T-helper 22 cell (primary cell): ENCODE measurements around the gene WDR20.
"Not testable (repeated sequence)": the region's sequence is repeated elsewhere in the genome, so short reads cannot be mapped to it uniquely, and the experiment has no call there.

Experiments used
- DNase-seq: peaks from one replicate; pipeline ENCODE4 v3.0.0-alpha.2; 2020; ENCODE audit warnings: low read depth

The WDR20 gene

GRCh38 chr14:102134021-102134420 is 5.7 kb upstream of the WDR20 start:
- not testable (repeated sequence) for DNase-seq

- not testable (repeated sequence) for DNase-seq
These were observed 5.0 kb upstream of the WDR20 start for GRCh38 chr14:102134719-102135118.

- not testable (repeated sequence) for DNase-seq
These were observed 4.2 kb upstream of the WDR20 start for GRCh38 chr14:102135456-102135855.

GRCh38 chr14:102138535-102138934 is 1.2 kb upstream of the WDR20 start:
- no peak for DNase-seq

GRCh38 chr14:102138961-102139285 is 774 bp upstream of the WDR20 start:
- DNase-seq: no peak

- DNase-seq: no peak
These were observed 491 bp downstream of the WDR20 start for GRCh38 chr14:102140027-102140749.

- DNase-seq: no peak
These were observed 1.1 kb downstream of the WDR20 start for GRCh38 chr14:102140750-102141145.

- DNase-seq: no peak
These were observed 2.1 kb downstream of the WDR20 start for GRCh38 chr14:102141797-102142196.

- no peak for DNase-seq
These were observed 5.2 kb downstream of the WDR20 start for GRCh38 chr14:102144914-102145313.

- DNase-seq: no peak
These were observed 5.7 kb downstream of the WDR20 start for GRCh38 chr14:102145395-102145794.

- DNase-seq: no peak
These were observed 6.7 kb downstream of the WDR20 start for GRCh38 chr14:102146423-102146822.

GRCh38 chr14:102150083-102150482 is 10.4 kb downstream of the WDR20 start:
- no peak for DNase-seq

- DNase-seq: no peak
These were observed 11.0 kb downstream of the WDR20 start for GRCh38 chr14:102150744-102151143.

- DNase-seq: not testable (repeated sequence)
These were observed 11.7 kb downstream of the WDR20 start for GRCh38 chr14:102151411-102151810.

GRCh38 chr14:102154121-102154520 is 14.4 kb downstream of the WDR20 start:
- no peak for DNase-seq

- no peak for DNase-seq
These were observed 15.3 kb downstream of the WDR20 start for GRCh38 chr14:102154821-102155549.

- no peak for DNase-seq
These were observed 17.6 kb downstream of the WDR20 start for GRCh38 chr14:102157346-102157745.

- no peak for DNase-seq
These were observed 19.1 kb downstream of the WDR20 start for GRCh38 chr14:102158797-102159196.

GRCh38 chr14:102159841-102160240 is 20.1 kb downstream of the WDR20 start:
- no peak for DNase-seq

- DNase-seq: no peak
These were observed 22.8 kb downstream of the WDR20 start for GRCh38 chr14:102162487-102162886.

- no peak for DNase-seq
These were observed 24.5 kb downstream of the WDR20 start for GRCh38 chr14:102164241-102164641.

GRCh38 chr14:102164965-102165364 is 25.3 kb downstream of the WDR20 start:
- DNase-seq: no peak

- no peak for DNase-seq
These were observed 30.4 kb downstream of the WDR20 start for GRCh38 chr14:102170061-102170460.
